ENCODE results near the gene PUM2.

The PUM2 gene

DNA sequence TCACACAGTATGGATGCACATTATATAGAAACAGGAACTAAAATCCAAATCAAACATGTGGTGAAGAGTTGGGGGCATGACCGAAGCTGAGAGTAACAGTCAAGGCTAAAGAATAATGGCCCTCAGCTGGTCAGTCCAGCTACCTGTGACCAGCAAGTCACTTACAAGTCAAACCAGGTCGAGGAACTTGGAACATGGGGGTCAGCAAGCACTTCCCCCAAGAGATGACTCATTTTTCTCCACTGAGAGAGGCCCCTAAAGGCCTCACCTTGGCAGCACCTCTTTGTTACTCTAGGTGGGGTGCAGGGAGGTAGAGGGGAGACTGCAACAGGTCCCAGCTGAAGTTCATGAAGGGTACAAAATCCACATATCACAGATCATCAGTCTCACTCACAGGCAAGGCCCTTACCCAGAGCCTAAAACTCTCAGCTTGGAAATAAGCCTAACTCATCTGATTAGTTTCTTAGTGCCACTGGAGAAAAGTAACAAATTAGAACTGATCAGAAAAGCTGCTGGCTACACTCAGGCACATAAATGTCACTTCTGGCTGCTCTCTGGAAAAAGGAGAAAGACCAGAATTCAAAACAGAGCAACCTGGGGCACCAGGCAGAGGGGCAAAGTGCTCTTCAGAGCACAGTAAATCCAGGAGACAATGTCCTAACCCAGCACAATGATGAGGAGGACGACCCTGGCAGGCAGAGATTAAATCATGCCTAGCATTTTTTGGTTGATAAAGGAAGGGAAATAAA, 129.7 kb downstream of the PUM2 start:
- in situ Hi-C loops (cut with HindIII; ENCODE audit: low sequenced_read_pairs), result loop anchor here (5.0 kb wide), 1 partner anchor 94 kb away; no protein-coding TSS in a partner anchor

DNA sequence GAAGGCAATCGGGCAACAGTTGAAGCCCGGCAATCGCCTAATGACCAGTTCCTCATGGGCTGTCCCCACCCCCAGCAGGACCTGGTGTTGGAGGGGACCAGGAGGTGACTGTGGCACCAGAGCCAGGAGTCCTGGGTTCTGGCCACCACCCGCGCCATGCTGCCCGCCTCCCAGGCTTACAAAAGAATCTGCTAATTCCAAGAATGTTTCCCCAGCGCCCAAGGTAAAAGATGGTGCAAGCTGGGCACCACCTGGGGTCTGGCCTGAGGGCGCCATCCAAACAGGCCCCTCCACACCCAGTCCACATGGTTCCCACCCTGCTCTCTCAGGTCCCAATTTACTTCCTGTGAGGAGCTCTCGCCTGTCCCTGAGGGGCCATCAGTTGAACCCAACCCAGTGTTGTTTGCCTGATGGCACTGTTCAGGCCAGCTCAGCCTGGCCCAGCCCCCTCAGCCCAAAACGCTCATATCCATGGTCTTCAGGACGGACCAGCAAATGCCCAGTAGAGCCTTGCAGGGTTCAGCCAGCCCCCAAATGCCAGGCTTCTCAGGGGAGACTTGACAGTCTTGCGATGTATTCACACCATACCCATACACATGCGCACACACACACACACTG, 130.8 kb downstream of the PUM2 start:
- in situ Hi-C loops (cut with HindIII; ENCODE audit: low sequenced_read_pairs), result loop anchor here (5.0 kb wide), 1 partner anchor 93 kb away; no protein-coding TSS in a partner anchor

DNA sequence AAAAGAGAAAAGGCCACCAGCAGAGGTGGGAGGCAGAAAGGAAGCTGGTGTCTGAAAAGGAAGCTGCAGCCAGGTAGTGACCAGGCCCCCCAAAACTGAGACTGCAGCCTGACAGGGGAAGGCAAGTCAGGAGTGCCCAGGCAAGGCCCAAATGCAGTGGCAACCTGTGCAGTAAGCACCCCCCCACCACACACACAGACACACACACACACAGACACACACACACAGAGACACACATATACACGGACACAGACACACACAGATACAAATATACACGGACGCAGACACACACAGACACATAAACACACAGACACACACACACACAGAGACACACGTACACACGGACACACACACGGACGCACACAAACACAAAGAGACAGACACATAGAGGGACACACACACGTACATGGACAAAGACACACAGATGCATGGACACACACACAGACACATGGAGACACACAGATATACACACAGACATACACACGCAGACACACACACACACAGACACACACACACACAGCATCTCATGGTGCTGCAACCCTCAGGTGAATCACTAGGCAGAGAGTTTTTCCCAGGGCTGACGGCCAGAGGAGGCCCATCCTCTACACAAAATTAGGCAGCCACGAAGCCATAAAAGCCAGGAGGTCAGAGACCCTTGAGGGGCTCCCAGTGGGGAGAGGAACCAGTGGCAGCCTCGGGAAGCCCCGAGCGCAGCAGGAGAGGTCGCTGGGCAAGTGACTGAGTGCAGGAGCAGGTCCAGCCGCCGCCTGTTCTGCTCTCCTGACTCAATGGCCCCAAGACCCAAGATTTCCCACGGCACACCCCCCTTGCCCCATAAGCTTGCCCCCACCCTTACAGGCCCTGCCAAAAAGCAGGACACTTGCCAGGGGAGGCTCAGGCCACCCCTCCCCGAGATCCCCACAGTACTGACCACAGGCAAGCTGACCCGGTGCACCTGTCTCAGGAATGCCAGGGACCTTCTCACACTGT, 132.0 kb downstream of the PUM2 start:
- in situ Hi-C loops (cut with HindIII; ENCODE audit: low sequenced_read_pairs), result no loop called here

DNA sequence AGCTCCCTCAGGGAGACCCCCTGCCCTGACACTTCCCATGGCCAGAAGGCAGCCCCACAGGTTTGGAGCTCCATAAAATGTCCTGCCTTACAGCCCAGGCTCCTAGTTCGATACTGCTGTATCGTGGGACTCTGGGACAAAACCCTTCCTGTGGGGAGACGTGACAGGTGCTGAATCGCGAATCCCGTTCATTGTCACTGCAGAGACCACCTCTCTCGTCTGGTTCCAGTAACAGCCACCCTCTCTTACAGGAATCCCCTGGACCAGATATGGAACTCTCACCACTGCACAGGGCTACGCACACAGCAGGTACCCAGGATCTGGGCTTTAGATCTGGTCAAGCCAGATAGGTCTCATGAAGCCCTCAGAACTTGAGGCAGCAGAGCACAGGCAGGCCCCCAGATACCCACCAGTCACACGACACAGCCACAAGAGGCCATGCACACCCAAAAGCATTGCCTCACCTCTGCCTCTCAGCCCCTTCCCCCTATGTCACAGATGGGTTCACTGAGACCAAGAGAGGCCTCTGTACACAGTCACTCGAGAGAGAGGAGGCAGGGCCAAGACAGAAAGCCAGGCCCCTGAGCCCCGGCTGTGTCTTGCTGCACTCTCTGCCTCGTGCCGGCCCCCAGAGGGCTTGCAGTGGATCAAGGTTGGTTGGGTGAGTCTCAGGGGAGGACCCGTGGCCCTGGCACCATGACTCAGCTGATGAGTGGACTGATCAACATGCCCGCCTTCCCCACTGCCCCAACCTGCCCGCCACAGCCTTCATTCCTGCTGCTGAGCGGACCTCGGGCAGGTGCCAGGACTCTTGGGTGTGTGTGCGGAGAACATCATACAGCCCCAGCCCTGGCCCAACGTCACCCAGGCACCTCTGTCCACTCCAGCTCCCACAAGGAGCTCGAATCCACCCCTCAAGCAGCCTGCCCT, 133.3 kb downstream of the PUM2 start:
- in situ Hi-C loops (cut with HindIII; ENCODE audit: low sequenced_read_pairs), result no loop called here

DNA sequence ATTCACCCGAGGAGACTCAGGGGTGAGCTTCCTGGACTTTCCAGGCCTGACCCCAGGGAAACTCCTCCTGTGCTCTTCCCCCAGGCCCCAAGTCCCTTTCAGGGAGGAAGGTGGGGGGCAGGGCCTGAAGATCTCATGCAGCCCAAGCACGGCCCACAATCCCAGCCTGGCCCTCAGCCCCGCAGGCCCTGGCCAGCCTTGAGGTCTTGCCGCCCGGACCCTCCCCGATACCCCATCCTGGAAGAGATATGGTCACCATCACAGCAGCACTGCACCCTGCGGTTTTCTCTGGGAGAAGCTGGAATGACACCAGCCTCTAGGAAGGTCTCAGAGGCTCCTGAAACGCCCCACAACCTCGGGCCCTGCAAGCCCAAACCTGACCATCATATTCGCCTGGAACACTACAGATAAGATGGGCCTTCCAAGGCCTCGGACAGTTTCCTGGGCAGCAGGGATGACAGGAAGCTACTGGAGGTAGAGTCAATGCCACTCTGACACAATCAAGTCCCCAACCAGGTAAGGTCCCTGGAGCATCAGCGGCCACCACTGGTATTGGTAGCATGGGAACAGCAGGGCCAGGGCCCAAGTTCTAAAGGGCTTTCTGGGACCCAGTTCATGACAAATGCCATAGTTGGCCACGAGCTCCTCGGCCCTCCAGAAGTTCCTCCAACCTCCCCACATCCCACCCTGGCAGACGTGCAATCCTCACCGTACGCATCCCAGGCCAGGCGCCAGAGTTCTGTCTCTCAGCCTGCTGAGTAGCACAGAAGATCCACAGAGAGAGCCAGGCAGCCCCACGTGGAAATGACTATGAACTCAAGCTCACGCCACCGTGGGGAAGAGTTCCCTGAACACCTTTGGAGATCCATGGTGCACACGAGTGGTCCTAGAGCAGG, 134.3 kb downstream of the PUM2 start:
- in situ Hi-C loops (cut with HindIII; ENCODE audit: low sequenced_read_pairs), result no loop called here

DNA sequence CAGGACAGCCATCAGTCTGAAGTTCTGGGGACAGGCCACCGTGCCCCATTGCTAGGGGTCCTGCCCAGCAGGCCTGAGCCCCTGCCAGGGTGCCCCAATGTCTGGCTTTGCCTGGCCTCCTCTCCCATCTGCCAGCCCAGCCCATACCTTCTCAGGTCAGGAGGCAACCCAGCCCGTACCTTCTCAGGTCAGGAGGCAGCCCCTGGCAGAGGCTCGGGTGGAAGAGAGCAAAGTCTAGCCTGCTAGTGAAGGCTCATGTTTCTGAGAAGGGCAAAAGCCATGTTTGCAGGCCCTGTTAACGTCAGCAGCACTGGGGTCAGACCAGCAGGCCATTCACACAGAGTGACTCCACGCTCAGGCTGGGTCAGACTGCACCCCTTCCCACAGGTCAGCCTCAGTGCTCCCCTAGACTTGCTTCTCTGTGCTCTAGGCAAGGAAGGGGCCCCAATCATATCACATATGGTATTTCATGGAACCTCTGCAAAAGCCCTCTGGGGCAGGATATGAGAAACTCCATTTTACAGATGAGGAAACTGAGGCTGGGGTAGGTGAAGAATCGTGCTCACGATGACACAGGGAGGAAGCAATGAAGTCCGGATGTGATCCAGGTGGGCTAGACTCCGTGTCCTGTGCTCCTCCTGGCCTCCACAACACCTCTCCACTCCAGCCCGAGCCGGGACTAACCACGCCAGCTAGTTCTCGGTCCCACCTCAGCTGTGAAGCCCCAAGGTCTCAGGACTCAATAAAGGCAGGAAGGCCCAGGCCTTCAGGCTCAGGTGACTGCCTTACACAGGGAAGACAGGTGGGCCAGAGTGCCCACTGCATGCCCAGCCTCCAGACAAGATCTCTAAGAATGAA, 135.2 kb downstream of the PUM2 start:
- in situ Hi-C loops (cut with HindIII; ENCODE audit: low sequenced_read_pairs), result no loop called here

DNA sequence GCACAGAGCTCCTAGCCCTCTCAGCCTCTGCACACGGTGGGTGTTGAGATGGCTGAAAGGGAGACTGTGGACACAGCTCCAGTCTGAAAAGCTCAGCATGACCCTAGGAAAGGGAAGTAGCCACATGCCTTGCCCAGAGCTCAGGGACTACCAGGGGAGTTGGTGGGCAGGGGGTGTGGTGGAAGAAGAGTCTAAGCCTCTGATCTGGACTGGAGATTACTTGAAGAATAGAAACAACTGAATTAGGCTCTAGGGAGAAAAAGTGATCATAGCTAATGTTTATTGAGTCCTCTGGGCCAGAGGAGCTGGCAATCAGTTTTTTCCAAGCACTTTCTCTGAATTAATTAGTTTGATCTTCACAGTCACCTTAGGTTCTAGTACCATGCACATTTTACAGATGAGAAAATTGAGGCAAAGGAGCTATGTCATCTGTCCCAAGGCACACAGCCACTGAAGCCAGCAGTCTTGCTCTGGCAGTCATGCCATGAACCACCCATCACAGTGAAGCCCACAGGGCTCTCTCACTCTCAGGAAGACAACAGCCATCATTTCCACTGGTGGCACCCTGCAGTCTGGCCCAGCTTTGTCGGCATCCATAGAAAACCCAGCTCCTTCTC, 136.0 kb downstream of the PUM2 start:
- in situ Hi-C loops (cut with HindIII; ENCODE audit: low sequenced_read_pairs), result no loop called here

DNA sequence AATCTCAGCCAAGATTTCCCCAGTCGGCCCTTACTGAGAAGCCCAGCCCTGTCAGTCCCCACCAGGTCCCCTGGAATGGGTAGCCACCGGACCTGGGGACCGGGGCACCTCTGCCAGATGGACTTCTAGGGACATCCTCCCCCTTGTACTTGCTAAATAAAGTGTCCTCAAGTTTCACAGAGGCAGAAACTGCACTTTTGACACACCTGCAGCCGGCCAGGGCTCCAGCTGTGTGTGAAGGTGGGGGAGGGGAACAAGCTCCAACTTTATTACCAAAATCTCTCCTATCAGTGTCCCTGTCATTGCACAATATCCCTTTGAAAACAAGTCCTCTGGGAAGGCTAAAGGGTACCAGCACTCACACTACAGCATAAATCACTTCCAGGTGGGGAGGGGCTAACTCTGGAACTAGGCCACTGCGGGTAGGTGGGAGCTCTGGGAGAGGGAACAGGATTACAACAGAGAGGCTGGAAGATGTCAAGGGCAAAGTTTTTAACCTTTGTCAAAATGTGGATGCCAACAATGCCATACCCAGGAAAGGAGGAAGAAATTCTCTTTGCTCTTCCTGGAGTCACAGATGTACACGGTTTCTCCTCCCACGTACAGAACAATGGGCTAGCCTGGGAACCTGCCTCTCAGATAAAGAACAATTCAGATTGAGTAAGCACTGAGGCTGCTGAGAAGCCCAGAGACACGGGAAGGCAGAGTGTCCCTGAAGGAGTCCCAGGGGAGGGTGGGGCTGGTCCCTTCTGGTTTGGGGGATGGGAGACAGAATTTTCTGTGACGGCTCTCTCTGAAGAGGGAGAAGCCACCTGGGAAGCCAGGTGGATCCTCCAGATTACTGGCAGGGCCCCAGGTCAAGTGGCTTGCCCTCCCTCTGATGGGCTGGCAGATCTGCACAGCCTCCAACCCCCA, 136.7 kb downstream of the PUM2 start:
- in situ Hi-C loops (cut with HindIII; ENCODE audit: low sequenced_read_pairs), result no loop called here

DNA sequence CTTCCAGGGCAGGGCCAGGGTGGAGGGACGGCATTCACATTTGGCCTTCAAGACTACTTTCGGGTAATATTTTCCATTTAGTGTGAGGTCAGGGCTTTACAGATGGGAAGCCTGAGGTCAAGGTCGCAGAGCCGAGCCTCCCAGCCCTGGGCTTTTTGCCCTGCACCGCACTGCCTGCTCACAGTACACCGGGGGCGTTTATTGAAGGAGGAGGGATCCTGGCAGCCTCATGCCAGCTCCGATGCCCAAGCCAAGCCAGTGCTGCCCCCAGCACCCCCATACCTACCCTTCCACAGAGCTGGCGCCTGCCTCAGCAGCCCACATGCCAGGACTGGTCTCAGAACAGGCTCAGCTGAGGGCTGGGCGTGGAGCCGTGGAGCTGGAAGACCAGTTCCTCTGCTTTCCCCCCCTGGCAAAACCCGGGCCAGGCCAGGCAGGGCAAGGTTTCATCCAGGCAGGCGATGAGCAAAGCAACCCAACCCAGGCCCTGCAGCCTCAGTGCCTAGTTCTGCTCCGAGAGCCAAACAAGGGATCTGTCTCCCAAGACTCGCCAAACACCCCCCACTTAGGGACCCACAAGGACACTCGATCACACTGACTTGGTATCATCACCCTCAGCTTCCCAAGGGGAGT, 137.7 kb downstream of the PUM2 start:
- in situ Hi-C loops (cut with HindIII; ENCODE audit: low sequenced_read_pairs), result no loop called here

DNA sequence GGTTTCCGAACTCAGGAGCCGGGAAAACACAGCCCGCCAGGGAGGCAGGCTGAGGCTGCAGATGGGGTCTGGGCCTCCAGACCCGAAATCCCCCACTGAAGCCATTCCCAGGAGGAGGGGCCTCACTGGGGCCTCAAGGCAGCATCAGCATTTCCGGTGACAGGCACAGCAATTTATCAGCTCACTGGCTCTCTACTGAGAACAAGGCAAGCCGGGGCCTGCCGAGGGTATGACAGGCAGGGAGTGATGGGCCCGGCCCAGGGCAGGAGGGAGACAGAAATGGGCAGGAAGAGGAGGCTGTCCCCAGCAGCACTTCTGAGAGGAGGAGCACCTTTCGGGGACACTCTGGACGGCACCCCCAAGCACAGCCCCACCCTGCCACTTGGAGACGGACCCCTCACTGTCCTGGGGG, 138.2 kb downstream of the PUM2 start:
- in situ Hi-C loops (cut with HindIII; ENCODE audit: low sequenced_read_pairs), result no loop called here

DNA sequence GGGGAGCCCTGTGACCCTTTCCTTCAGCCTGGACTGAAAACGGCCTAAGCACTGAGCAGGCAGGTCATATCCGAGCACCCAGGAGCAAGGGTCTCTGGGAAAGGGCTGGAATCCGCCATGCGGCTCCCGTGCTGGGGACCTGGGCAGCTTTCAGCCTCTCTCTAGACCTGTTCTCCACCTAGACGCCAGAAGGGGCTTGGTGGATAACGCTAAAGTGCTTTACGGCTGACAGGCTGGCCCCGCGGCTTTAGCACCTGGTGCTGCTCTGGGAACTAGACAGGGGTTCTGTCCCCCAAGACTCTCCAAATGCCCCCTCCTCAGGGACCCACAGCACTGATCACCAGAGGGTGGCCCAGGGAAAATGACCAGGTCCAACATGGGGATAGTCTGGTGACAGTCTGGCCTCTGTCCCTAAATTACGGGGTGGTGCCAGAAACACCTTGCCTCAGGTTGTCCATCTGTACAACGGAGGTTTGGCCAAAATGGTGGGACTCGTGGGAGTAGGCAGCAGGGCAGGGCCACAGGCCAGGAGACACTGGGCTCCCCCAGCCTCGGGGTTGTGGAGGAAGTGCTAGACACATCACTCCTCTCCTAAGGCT, 138.7 kb downstream of the PUM2 start:
- in situ Hi-C loops (cut with HindIII; ENCODE audit: low sequenced_read_pairs), result no loop called here

DNA sequence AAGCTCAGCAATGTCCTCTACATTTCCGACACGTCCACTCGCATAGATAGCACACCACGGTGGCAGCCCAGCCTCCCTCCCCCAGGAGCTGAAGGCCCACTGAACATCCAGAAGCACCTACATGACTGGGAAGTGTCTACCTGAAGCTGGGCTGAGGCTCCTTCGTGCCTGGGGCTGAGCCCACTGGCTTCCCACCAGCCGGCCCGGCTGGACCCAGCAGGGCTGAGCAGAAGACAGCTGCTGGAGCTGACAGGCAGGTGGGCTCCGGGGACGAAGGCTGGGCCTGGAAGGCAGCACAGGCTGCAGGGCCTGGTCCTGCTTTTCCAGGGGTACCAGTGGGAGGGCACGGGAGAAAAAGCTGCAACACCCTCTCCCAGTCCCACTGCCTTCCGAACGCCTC, 139.2 kb downstream of the PUM2 start:
- in situ Hi-C loops (cut with HindIII; ENCODE audit: low sequenced_read_pairs), result no loop called here

DNA sequence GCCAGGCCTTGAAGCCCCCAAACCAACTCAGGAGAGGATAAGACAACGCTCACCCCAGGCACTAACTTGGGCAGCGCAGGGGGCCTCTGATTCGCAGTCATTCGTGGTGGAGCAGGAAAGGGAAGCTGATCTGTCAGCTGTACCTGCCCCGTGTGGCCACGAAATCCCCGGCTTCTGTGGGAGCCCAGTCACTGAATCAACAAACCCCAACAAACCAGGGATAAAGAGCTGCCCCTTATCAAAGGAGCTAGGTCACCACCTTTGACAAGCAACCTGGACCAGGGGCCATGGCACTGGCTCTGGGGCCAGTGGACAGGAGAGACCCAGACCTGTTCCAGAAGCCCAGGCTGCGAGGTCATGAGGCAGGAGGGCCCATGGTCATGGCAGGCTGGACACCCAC, 140.2 kb downstream of the PUM2 start:
- in situ Hi-C loops (cut with HindIII; ENCODE audit: low sequenced_read_pairs), result no loop called here

DNA sequence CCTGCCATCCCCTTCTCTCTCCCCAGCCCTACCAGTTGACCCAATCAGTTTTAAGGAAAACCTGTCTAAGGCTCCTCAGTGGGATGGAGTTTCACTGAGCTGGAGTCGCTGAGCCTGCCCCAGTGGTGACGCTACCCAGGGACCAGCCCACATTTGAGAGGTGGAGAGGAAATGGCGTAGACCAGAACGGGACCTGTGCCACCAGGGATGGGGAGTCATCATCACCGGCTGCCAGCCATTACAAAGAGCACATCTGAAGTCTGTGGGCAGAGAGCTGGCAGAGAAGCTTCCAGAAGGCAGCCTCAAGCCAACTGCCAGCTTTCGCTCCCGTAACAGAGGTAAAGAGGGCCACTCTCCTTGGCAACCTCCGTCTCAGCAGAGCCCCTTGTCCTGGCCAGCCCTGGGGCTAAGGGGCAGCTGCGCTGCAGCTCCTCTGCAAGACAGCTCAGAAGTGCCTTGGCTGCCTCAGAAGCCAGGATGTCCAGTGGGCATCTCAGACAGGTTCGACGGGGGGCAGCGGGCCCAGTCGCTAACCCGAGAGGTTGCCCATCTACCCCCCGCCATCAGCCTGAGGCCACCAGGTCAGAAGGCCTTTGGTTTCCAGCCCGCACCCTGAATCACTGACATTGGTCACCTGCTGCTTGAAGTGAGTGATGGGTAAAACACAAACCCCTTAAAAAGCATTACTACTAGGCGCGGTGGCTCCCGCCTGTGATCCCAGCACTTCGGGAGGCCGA, 141.1 kb downstream of the PUM2 start:
- in situ Hi-C loops (cut with HindIII; ENCODE audit: low sequenced_read_pairs), result no loop called here

DNA sequence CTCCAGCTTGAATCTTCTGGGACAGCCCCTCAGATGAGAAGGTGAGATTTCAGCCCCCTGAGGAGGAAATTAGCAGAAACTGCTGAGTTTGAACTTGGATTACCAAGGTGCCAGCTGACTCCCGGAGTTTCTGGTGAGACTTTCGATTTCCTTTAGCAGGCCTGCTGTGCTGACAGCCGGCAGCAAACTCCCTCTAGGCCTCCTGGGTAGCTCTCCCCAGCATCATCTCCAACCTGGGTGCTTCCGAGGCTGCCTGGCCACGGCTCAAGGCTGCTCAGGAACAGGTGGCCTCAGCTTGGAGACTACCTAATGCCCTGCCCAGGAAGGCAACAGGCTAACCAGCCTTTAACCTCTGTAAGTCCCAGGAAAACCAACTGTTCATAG, 142.2 kb downstream of the PUM2 start:
- in situ Hi-C loops (cut with HindIII; ENCODE audit: low sequenced_read_pairs), result no loop called here

All from endothelial cell of hepatic sinusoid (primary cell).